Stimulated activated CD8-positive, alpha-beta memory T cell treated with anti-CD3 and anti-CD28 coated beads, Interleukin-12 subunit alpha, Interleukin-12 subunit beta, amount 100 ng/mL, for 1 hour (primary cell): Measurements from ENCODE around the gene ARSH.
"Not testable (repeated sequence)": the region's sequence is repeated elsewhere in the genome, so short reads cannot be mapped to it uniquely, and the experiment has no call there.

ENCODE experiments used
- DNase-seq: peaks from one replicate; pipeline ENCODE4 v3.0.0-alpha.2; 2020; ENCODE audit warnings: low read depth

The ARSH gene, protein sequence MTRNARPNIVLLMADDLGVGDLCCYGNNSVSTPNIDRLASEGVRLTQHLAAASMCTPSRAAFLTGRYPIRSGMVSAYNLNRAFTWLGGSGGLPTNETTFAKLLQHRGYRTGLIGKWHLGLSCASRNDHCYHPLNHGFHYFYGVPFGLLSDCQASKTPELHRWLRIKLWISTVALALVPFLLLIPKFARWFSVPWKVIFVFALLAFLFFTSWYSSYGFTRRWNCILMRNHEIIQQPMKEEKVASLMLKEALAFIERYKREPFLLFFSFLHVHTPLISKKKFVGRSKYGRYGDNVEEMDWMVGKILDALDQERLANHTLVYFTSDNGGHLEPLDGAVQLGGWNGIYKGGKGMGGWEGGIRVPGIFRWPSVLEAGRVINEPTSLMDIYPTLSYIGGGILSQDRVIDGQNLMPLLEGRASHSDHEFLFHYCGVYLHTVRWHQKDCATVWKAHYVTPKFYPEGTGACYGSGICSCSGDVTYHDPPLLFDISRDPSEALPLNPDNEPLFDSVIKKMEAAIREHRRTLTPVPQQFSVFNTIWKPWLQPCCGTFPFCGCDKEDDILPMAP

DNA sequence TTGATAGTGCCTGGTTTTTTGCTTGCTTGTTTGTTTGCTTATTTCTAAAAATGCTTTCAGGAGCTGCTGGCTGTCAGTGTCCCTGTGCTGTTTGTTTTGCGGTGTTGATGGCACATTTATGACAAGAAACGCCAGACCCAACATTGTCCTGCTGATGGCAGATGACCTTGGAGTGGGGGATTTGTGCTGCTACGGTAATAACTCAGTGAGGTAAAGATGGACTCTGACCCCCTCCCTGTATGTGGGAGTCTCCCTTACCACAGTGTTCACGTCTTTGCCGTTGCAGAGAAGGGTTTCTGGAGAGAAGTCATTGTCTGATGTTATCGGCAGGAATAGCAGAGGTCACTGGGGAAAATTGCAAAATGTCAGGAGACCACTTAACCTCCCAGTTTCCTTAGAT, at the start of gene ARSH:
TSS of gene ARSH (plus strand) at position 52 of the 400 bp plus-strand sequence. CDS start at position 119, 67 bp downstream.
- no peak for DNase-seq

DNA sequence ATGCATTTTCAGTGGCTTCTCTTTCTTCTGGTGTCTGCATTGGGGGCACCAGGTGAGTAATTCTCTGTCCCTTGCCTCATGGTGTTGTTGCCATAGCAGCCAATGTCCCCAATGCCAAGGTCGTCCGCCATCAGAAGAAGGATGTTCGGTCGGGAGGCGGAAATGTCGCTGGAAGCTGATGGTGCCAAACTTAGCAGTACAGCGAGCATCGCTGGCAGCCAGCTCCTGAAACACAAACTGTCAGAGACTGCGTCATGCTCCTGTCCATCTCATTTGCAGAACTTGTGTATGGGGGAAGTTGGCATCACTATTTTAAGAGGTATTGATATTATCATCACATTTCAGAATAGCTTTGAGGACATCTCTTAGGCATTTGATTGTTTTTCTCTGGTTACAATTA, 48.1 kb upstream of the ARSH start:
- no peak for DNase-seq

DNA sequence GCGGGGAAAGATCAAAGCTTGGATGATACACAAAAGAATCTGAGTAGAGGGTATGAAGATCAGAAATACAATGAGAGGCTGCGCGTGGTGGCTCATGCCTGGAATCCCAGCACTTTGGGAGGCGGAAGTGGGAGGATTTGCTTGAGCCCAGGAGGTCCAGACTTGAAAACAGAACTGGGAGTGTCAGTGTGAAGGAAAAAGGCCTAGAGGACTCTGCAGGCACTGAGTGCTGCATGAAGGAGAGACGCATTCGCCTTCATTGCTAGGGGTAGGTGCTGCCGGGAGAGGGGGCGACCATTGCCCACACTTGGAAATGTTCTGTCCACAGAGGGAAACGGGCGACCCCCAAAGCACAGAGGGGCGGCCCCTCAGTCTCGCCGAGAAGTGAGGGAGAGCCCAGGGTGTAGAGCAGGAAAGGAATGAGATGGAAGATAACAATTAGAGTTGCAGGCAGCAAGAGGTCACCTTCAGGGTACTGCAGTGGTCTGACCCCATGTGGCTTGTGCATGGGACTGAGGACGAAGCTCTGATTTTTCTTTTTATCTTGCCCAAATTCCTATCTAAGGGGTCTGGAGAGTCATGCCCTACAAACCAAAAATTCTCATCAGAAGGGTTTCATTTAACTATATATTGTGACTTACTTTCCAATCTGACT, 45.4 kb upstream of the ARSH start:
- no peak for DNase-seq

DNA sequence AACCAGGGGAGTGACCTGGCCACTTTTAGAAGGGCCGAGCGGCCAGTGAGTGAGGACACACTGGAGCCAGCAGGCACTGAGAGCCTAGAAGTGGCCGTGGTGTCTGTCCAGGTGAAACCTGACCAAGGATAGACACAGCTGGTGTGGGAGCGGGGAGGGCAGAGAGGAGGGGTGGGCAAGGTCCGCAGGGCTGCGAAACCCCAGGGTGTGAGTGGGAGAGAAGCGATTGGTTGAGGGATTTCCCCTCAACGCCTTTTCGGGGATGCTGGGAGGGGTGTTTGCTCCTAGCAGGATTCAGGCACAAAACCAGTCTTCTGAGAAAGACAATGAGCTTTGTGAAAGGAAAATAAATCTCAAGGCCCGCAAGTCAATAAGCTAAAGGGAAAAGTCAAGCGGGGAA, 44.0 kb upstream of the ARSH start:
- DNase-seq = no peak

DNA sequence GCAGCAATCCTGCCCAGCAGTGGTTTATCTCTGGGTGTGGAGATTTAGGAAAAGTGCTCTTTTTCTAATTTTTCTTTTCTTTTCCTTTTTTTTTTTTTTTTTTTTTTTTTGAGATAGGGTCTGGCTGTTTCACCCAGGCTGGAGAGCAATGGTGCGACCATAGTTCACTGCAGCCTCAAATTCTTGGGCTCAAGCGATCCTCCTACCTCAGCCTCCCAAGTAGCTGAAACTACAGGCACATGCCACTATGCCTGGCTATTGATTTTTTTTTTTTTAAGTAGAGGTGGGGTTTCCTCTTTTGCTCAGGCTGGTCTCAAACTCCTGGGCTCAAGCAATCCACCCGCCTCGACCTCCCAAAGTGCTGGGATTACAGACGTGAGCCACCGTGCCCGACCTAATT, 42.9 kb upstream of the ARSH start:
- DNase-seq = not testable (repeated sequence)

DNA sequence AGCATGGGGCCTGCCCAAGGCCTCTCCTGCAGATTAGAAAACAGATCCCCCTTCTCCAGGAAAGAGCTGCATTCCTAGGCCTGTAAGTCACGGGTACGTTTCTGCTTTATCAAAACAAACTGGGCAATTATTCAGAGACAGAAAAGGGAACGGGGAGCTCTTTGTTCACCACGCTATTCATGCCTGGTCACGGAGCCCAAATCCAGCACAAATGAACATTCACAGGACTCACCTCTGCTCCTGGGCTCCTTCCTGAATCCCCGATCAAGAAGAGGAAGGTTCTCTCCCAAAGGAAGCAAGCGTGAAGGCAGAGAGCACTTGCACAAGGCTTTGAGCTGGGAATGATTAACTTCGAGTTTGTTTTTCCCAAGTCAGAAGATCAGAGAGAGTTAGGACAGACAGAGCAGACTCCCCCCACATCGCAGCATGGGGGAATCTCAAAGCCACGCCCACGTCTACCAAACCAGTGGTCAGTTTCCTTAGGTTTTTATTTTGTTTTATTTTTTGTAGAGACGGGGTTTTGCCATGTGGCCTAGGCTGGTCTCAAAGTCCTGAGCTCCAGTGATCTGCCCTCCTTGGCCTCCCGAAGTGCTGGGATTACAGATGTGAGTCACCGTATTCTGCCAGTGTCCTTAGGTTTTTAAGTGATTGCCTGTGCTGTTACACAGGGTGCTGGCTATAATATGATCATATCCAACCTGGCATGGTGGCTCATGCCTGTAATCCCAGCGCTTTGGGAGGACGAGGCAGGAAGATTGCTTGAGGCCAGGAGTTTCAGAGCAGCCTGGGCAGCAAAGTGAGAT, 42.2 kb upstream of the ARSH start:
- DNase-seq = not testable (repeated sequence)

DNA sequence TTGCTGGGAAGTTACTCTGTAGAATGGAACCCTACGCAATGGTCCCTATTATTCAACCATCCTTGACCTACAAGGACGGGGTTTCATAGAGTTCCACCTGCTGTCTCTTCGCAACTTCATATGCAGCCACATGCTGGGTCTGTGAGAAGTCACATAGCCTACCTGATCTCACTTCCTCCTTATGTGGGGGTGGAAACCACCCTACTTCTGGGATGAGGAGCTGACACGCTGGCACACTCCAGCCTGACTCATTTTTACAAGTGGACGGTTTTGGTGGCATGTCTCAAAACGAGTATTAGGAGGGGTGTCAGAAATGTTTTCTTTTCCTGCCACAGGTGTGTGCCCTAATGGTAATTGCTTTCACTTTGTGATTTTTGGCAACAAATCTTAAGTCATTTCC, 40.4 kb upstream of the ARSH start:
- no peak for DNase-seq

DNA sequence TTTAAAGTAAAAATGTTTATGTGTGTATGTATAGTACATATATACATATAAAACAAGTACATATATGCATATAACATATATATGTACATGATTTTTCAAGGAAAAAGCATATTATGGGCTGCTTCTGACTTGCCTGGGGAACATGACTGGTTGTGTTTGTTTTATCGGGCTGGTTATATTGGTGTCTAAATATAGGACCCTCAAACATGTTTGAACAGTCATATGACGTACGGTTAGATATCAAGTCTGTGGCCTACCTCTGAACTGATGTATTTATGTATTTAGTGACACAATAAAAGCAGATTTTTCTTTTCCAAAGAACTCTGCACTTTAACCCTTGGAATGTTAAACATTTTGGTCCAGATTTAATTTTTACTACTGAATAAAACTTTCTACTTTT, 39.3 kb upstream of the ARSH start:
- DNase-seq = no peak

DNA sequence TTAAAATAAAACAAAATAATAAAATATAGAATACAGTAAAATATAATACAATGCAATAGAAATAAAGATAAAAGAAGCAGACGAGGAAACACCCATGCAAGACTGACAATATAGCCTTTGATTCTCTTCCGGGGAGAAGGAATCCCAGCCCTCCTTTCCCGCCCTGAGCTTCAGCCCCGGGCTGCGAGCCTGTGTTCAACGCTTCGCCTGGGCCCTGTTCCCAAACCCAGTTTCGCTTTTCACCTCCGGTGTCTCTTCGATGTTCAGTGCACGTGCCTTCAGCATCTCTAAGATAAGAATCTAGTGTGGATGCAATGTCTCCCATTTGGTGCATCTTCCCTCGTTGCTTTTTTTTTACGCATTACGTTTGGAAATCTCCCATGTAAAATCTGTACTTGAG, 38.8 kb upstream of the ARSH start:
- DNase-seq = no peak

DNA sequence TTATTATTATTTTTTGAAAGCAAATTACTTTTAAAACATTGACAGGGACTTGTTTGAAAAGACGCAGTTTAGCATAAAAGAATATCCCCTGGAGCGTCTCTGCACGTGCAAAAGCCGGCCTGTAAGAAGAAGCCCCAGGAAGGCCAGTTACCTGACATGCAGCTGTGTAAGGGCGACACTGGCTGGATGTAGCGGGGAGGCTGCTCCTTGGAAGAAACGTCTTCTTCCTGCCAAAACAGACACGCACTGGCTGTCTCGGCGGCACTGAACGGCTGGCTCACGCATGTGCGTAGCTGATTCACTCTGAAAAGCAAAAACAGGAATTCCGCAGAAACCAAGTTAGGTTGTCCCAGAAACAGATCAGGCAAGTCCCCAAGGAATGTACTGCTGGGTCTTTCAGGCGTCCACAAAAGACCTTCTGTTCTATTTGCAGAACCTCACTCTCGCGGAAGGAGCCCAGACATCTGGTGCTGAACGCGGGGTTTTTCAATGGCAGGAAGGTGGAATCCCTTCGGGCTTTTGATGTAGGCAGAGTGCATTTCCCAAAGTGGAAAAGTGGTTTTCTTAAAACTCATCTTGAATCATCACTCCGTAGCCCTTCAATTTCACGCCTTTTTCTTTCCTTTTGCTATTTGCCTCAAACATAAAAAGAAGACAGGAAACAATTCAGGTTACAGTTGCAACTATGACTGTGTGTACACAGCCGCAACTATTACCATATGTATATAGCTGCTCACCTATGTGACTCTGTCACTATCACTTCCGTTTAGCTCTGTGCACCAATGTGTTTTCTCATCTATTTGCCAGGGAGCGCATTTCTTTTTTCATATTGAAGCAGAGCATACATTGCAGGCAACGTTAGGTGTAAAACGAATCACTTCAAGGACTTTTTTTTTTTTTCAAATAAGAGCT, 38.1 kb upstream of the ARSH start:
- no peak for DNase-seq

DNA sequence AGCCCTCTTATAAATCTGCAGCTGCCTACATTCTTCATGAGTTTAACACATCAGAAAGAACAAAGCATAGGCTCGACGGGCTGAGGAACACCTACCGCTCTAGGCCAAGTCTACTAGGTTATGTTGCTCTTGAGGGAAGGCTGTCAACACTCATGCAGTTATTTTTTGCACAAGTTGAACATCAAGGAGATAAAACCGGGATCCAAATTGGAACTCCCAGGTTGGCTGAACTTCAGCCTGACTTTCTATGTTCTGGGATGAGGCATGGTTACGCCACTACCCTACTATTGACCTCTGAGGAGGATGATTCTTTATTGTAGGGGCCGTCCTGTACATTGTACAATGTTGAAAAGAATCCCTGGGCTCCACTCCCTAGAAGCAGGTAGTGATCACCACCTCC, 37.3 kb upstream of the ARSH start:
- no peak for DNase-seq

DNA sequence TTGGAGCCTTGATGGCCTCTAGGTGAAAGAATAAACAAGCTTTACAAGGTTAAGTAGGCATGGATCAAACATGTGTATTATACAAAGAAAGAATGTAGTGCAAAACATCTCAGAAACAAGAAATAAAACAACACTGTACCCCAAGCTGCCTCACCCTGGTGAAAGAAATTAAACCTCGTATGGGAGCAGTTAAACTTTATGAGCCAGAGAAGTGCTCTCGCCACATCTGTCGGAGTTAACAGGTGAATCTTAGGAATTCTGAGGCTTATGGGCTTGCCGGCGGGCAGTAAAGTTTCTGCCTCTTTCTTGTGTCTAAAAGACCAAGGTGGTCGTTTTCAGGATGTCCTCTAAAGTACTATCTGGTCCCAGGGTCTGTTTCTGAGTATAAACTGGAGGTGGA, 34.0 kb upstream of the ARSH start:
- no peak for DNase-seq

DNA sequence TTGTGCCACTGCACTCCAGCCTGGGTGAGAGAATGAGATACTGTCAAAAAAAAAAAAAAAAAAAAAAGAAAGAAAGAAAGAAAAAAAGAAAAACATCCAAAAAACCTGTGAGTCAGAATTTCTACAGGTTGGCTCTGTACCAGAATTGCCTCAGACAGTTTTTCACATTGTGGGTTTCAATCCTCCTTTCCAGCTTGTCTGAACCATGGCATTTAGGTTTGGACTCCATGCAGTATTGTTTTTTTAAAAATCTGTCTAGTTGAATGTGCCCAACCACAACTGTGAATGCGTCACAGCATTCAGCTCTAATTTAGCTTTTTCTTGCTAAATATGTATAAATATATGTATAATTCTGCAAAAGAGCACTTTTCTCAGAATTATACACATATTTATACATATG, 31.4 kb upstream of the ARSH start:
- no peak for DNase-seq

DNA sequence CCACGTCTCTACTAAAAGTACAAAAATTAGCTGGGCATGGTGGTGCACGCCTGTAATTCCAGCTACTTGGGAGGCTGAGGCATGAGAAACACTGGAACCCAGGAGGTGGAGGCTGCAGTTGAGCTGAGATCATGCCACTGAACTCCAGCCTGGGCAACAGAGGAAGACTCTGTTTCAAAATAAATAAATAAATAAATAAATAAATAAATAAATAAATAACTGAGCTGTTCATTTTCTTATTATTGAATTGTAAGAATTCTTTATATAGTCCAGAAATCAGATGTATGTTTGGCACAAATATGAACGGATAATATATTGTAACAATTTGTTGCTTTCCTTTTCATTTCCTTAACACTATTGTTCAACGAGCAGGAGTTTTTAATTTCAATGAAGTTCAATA, 27.7 kb upstream of the ARSH start:
- DNase-seq = not testable (repeated sequence)

DNA sequence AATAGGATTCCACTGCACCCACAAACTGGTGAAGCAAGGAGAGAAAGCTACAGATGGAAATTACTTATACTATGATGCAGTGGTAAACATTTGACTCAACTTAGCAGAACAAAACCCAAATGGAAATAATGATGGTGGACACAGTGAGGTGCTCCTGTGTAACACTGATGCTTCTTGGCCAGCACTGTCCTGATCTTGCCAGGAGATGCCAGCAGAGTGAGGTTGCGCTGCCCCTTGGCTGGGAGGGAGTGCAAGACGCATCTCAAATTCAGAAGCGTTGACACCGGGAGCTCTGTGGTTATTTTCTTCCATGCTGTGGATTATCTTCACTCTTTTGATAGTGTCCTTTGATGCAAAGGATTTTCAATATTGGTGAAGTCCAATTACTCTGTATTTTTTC, 22.0 kb upstream of the ARSH start:
- DNase-seq = no peak

DNA sequence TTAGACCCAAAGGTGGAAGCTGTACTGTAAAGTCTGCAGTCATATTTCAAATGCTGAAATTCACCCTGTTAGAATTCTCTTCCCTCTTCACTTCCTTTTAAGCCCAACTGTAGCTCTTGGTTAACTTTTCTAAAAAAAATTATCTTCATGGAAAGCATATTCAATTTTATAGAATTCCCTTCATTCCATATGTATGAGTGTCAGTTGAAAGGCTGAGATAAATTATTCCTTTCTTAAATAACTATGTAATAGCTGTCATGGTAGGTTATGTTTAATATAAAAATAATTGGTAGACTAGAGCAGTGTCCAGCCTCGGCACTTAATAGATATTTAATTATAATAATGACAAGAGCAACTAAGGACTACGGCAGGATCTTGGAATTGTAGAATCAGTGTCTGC, 16.8 kb upstream of the ARSH start:
- DNase-seq = no peak

DNA sequence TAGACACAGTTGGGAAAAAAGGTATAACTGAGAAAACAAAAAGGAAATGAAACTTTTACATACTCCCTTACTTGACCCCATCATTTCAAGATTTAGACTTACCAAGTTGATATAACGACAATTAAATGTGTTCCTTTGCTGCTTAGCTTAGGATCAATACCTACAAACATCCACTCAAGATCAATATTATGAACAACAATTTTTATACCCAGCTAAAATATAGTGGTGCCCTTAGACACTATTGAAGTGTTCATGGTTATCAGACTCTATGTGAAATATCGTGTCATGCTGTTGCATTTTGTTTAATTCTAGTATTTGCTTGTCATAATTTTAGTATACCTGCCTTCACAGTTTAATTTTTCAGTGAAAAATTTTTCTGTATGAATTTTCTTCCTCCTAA, 4.2 kb downstream of the ARSH start:
- DNase-seq = no peak

DNA sequence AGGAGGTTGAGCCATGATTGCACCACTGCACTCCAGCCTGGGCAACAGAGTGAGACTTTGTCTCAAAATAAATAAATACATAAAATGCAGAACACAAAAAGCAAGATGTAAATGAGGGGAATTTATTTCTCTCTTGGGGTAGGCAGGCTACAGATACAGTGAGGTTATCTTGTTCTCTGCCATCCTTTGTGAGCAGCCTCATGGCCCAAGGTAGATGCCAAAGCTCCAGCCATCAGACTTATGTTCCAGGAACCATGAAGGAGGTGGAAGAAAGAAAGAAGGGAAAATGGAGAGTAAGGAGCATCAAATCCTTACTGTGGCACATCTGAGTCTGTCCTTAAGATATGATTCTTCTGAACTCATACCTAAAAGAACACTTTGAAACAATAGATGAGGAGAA, 11.1 kb downstream of the ARSH start:
- no peak for DNase-seq

DNA sequence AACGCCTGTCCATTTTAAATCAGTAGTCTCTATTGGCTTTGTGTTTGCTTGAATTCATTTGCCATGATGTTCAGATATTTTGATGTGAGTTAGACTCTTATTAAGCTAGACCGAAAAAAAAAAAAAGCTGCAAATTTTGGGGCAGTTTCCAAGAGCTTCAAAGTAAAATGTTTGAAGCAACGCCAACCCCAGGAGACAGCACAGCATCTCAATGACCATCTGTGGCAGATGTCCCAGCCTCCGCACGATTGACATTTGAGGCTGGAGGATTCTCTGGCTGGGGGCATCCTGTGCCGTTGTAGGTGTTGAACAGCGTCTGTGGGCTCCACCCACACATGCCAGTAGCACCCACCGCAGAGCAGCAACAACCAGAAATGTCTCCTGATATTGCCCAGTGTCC, 17.8 kb downstream of the ARSH start:
- no peak for DNase-seq

DNA sequence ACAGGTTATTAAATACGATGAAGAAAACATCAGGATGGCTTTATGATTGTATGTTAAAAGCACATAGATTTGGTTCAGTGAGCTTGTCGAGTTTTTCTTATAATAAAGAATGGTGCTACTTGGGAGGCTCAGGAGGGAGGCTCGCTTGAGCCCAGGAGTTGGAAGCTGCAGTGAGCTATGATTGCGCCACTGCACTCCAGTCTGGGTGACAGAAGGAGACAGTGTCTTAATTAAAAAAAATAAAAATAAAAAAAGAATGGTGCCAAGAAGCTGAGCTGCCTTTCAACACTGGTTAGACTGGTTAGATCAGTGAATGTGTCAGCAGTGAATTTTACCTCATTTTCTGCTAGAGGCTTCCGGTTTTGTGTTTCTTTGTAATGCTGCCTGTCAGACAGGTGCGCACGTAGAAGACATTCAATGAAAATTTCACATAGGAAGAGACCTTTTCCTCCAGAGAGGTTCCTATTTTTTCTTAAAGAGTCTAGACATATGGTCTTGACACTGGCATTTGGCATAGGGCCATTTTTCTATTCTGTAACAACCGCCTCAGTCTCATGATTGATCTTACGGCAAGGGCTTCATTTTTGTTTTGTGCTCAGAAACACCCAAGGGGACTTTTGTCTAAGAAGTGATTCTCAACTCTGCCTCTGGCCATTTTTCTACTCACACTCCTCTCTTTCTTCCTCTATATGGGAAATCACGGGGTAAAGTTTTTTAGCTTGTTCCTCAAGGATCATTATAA, 19.9 kb downstream of the ARSH start:
- DNase-seq = no peak

DNA sequence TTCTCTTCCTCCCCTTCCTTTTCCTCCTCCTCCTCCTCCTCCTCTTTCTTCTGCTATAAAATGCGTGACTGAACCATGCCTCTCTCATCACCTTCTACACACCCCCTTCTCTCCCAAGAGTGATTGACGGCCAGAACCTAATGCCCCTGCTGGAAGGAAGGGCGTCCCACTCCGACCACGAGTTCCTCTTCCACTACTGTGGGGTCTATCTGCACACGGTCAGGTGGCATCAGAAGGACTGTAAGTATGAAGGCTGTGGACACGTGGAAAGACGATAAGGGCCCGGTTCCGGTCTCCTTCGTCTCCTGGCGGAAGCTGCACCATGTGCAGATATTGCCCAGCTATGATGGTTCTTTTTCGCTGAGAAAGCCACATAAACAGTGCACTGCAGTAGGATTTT, 22.8 kb downstream of the ARSH start:
- no peak for DNase-seq
